GM12864 (cell line): Measurements from ENCODE around the gene PPP1R15A.
A peak's percentile ranks its signal among the peaks of the same experiment; 100 is the strongest.
"Not testable (repeated sequence)": the region's sequence is repeated elsewhere in the genome, so short reads cannot be mapped to it uniquely, and the experiment has no call there.

Experiments
- DNase-seq: peaks from one replicate; pipeline ENCODE4 v3.0.0-alpha.2; 2011; ENCODE audit warnings: low read depth
- H3K4me3 ChIP-seq: 2 replicates; pipeline ENCODE4 v1.5.1; 2011; ENCODE audit warnings: mild to moderate bottlenecking, low read depth, low read length, control low read depth
- TF ChIP-seq, protein P1 (sequence below): IDR thresholded peaks from 2 replicates; pipeline ENCODE4 v1.5.1; 2011; ENCODE audit warnings: low read depth, mild to moderate bottlenecking, moderate library complexity, low read length, control low read depth, inconsistent platforms; ENCODE audit errors: missing control alignments

The PPP1R15A gene

DNA sequence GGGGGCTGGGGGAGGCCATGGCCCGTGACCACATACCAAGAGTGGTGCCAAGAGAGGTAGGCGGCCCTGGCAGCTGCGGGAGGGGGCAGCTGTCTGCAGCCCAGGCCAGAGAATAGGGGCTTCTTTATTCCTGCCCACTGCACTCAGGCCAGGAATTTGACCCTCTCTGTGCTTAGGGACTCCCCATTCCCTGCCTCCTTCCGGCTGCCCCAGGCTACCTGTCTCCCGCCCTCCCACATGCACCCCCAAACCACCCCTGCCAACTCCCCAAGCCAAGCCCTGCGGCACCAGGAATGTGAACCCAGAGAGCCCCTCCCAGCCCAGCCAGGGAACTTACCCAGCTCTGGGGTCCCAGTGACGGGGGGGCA, 4.5 kb upstream of the PPP1R15A start:
- DNase-seq: no peak
- TF ChIP-seq, protein P1, sequence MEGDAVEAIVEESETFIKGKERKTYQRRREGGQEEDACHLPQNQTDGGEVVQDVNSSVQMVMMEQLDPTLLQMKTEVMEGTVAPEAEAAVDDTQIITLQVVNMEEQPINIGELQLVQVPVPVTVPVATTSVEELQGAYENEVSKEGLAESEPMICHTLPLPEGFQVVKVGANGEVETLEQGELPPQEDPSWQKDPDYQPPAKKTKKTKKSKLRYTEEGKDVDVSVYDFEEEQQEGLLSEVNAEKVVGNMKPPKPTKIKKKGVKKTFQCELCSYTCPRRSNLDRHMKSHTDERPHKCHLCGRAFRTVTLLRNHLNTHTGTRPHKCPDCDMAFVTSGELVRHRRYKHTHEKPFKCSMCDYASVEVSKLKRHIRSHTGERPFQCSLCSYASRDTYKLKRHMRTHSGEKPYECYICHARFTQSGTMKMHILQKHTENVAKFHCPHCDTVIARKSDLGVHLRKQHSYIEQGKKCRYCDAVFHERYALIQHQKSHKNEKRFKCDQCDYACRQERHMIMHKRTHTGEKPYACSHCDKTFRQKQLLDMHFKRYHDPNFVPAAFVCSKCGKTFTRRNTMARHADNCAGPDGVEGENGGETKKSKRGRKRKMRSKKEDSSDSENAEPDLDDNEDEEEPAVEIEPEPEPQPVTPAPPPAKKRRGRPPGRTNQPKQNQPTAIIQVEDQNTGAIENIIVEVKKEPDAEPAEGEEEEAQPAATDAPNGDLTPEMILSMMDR: no peak
- H3K4me3 ChIP-seq: no peak overlapping the region

DNA sequence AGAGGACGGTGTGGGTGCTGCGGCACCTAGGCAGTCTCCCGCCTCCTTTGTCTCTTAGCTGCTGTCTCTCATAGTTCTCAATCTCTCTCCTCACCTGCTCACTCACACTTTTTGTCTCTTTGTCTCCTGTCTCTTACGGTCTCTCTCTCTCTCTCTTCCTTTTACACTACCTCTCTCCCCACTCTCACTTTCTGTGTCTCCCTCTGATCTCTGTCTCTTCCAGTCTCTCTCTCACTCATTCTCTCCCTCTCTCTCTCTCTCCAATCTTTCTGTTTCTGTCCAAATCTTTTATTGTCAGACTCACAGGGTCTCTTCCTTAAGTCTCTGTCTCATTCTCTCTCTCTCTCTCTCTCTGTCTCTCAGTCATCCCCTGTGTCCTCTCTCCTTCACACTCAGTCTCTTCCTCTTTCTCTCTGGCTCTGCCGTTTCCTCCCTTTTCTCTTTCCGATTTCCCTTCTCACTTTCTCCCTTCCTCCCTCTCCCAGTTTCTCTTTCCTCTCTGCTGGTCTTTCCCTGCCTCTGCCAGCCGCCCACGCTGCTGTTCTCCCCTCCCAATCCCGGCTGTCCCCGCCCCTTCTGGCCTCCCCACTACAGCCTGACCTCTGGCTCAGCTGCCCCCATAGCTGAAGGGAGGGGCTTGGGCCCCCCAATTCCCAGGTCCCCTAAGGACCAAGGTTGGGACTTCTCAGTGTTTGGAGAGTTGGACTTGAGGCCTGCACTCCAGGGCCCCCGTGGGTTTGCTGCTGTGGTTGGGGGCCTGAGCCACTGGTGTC, 3.9 kb upstream of the PPP1R15A start, which contains the start of gene PLEKHA4:
Gene PLEKHA4 (minus strand): TSS at position 504 of the 773 bp plus-strand sequence. CDS start 997 bp downstream, outside the sequence.
- TF ChIP-seq, protein P1: no peak
- DNase-seq: no peak
- H3K4me3 ChIP-seq: no peak within 1 kb of the TSS

DNA sequence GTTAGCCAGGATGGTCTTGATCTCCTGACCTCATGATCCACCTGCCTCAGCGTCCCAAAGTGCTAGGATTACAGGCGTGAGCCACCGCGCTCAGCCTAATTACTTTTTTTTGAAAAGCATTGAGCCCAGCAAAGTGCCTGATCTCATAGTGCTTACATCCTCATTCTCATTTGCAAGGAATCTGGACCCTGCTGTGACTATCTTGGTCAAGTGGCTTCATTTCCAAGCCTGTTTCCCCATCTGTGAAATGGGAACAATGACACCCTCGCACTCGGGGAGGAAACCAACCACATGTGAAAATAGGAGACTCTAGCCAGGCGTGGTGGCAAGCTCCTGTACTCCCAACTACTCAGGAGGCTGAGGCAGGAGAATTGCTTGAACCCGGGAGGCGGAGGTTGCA, 2.2 kb upstream of the PPP1R15A start:
- TF ChIP-seq, protein P1: no peak
- no peak for DNase-seq
- H3K4me3 ChIP-seq: no peak overlapping the region

DNA sequence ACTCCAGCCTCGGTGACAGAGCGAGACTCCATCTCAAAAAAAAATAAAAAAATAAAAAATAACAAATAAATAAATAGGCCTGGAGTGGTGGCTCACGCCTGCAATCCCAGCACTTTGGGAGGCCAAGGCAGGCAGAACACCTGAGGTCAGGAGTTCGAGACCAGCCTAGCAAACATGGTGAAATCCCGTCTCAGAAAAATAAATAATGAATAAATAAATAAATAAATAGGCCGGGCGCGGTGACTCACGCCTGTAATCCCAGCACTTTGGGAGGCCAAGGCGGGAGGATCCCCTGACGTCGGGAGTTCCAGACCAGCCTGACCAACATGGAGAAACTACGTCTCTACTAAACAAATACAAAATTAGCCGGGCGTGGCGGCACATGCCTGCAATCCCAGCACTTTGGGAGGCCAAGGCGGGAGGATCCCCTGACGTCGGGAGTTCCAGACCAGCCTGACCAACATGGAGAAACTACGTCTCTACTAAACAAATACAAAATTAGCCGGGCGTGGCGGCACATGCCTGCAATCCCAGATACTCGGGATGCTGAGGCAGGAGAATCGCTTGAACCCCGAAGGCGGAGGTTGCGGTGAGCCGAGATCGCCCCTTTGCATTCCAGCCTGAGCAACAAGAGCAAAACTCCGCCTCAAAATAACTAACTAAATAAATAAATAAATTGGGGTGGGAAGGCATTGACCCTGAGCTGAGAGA, 595 bp upstream of the PPP1R15A start:
- H3K4me3 ChIP-seq, DNase-seq: not testable (repeated sequence)

DNA sequence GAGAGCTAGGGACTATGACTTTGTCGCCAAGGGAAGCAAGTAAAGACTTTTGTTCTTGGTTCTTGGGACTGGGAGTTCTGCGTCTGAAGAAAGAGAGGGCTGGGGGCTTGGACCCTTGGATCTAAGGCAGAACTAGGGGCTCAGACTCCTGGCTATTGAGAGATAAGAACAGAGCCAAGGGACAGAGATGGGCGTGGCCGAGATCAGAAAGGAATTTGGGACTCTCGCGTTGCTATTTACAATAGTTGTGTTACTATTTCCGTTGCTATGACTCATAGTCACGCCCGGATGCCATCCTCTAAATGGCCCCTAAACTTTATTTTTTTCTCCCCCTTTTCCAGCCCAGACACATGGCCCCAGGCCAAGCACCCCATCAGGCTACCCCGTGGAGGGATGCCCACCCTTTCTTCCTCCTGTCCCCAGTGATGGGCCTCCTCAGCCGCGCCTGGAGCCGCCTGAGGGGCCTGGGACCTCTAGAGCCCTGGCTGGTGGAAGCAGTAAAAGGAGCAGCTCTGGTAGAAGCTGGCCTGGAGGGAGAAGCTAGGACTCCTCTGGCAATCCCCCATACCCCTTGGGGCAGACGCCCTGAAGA, 759 bp downstream of the PPP1R15A start:
- peak overlapping the region; percentile 75 for H3K4me3 ChIP-seq
- TF ChIP-seq, protein P1: no peak
- no peak for DNase-seq

DNA sequence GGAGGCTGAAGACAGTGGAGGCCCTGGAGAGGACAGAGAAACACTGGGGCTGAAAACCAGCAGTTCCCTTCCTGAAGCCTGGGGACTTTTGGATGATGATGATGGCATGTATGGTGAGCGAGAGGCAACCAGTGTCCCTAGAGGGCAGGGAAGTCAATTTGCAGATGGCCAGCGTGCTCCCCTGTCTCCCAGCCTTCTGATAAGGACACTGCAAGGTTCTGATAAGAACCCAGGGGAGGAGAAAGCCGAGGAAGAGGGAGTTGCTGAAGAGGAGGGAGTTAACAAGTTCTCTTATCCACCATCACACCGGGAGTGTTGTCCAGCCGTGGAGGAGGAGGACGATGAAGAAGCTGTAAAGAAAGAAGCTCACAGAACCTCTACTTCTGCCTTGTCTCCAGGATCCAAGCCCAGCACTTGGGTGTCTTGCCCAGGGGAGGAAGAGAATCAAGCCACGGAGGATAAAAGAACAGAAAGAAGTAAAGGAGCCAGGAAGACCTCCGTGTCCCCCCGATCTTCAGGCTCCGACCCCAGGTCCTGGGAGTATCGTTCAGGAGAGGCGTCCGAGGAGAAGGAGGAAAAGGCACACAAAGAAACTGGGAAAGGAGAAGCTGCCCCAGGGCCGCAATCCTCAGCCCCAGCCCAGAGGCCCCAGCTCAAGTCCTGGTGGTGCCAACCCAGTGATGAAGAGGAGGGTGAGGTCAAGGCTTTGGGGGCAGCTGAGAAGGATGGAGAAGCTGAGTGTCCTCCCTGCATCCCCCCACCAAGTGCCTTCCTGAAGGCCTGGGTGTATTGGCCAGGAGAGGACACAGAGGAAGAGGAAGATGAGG, 1.5 kb downstream of the PPP1R15A start:
- no peak for DNase-seq
- TF ChIP-seq, protein P1: no peak
- peak overlapping the region; percentile 75 for H3K4me3 ChIP-seq
